Kidney epithelial cell (primary cell): ENCODE measurements around the gene XRRA1. TPM values are rescaled to one million over a fixed set of nuclear protein-coding genes. Genes with fewer than 3 reads are reported as not detected.

Experiments
- DNase-seq: peaks from one replicate; pipeline ENCODE4 v3.0.0-alpha.2; 2010; ENCODE audit warnings: low read depth
- H3K27me3 ChIP-seq: 2 replicates; pipeline ENCODE4 v1.6.0; 2011; ENCODE audit warnings: low read length; ENCODE audit not compliant: control insufficient read depth, insufficient read depth
- H3K36me3 ChIP-seq: 2 replicates; pipeline ENCODE4 v1.5.1; 2011; ENCODE audit warnings: low read length; ENCODE audit not compliant: control insufficient read depth, insufficient read depth
- H3K4me3 ChIP-seq: 2 replicates; pipeline ENCODE4 v1.5.1; 2011; ENCODE audit warnings: low read depth, mild to moderate bottlenecking, control low read depth, low read length
- CTCF ChIP-seq: IDR thresholded peaks from 2 replicates; pipeline ENCODE4 v1.5.1; 2011; ENCODE audit warnings: mild to moderate bottlenecking, moderate library complexity, low read length, control low read depth, inconsistent platforms; ENCODE audit not compliant: insufficient read depth, poor library complexity, severe bottlenecking
- total RNA-seq: library from RNA; depleted of rRNA; stranded (reverse); fragments of >200 nt; gene quantifications from 2 replicates; pipeline ENCODE4 v1.2.3, GENCODE V29; 2015

The XRRA1 gene
- total RNA-seq, 1 donor from 2014 or later: 3.2 TPM

GRCh38 chr11:74844072-74844471 is 104.8 kb downstream of the XRRA1 start:
- TF ChIP-seq CTCF: no peak
- H3K36me3 ChIP-seq: peaks cover 1% of the 10 kb centered on the region
- DNase-seq: no peak

GRCh38 chr11:74842967-74843366 is 105.9 kb downstream of the XRRA1 start:
- Histone ChIP-seq H3K36me3 (peaks cover 1% of the 10 kb centered on the region), H3K4me3 (no peak overlapping the region), H3K27me3 (no peaks in the 10 kb centered on the region)
- no peak for TF ChIP-seq CTCF
- no peak for DNase-seq

More at GRCh38 chr11:74844072-74844471, 104.8 kb downstream of the XRRA1 start:
- Histone ChIP-seq H3K4me3 (no peak overlapping the region), H3K27me3 (no peaks in the 10 kb centered on the region)

- Histone ChIP-seq H3K4me3 (no peak overlapping the region), H3K27me3 (no peaks in the 10 kb centered on the region), H3K36me3 (peaks cover 1% of the 10 kb centered on the region)
- TF ChIP-seq CTCF: no peak
- DNase-seq: no peak
Observed at GRCh38 chr11:74840486-74840885, 108.4 kb downstream of the XRRA1 start.

- Histone ChIP-seq H3K4me3 (no peak overlapping the region), H3K36me3 (peaks cover 1% of the 10 kb centered on the region), H3K27me3 (no peaks in the 10 kb centered on the region)
- DNase-seq: no peak
- no peak for TF ChIP-seq CTCF
Observed at GRCh38 chr11:74839971-74840370, 108.9 kb downstream of the XRRA1 start.

- no peak overlapping the region for H3K4me3 ChIP-seq
- no peak for TF ChIP-seq CTCF
- peaks cover 1% of the 10 kb centered on the region for H3K36me3 ChIP-seq
- no peaks in the 10 kb centered on the region for H3K27me3 ChIP-seq
- no peak for DNase-seq
Observed at GRCh38 chr11:74839446-74839845, 109.4 kb downstream of the XRRA1 start.

GRCh38 chr11:74838188-74838587 is 110.7 kb downstream of the XRRA1 start:
- TF ChIP-seq CTCF: no peak
- DNase-seq: no peak
- H3K4me3 ChIP-seq: no peak overlapping the region
- peaks cover 1% of the 10 kb centered on the region for H3K36me3 ChIP-seq
- H3K27me3 ChIP-seq: no peaks in the 10 kb centered on the region
